Chondrocyte (in vitro differentiated cells): ENCODE data around the gene ZNF816. TPM values are rescaled to one million over a fixed set of nuclear protein-coding genes. Genes with fewer than 3 reads are reported as not detected.
A peak's percentile ranks its signal among the peaks of the same experiment; 100 is the strongest.

Experiments
- DNase-seq: peaks from one replicate; pipeline ENCODE4 v3.0.0; 2021; ENCODE audit warnings: mixed read lengths, low spot score
- H3K27ac Mint-ChIP-seq: one replicate; pipeline ENCODE4 v1.8.0; 2021; ENCODE audit warnings: mild to moderate bottlenecking, moderate library complexity, mixed read lengths; ENCODE audit not compliant: unreplicated experiment
- H3K27me3 Mint-ChIP-seq: 2 replicates; pipeline ENCODE4 v1.8.0; 2021; ENCODE audit warnings: low read depth, mixed read lengths
- H3K36me3 Mint-ChIP-seq: 2 replicates; pipeline ENCODE4 v1.8.0; 2021; ENCODE audit warnings: low read depth, mixed read lengths
- H3K4me1 Mint-ChIP-seq: 2 replicates; pipeline ENCODE4 v1.8.0; 2021; ENCODE audit warnings: low read depth, mild to moderate bottlenecking, mixed read lengths
- H3K4me3 Mint-ChIP-seq: one replicate; pipeline ENCODE4 v1.8.0; 2021; ENCODE audit warnings: mild to moderate bottlenecking, moderate library complexity, mixed read lengths; ENCODE audit not compliant: unreplicated experiment
- H3K9me3 Mint-ChIP-seq: 2 replicates; pipeline ENCODE4 v1.8.0; 2021; ENCODE audit warnings: low read depth, mixed read lengths
- total RNA-seq: library from RNA; stranded (reverse); gene quantifications from 3 replicates; pipeline ENCODE4 v1.2.1, GENCODE V29; 2021
- TF ChIP-seq, protein P1 (sequence below): fragments of 200-600 bp; sonication (generic); IDR thresholded peaks from 2 replicates; pipeline ENCODE4 v1.5.0; 2021; ENCODE audit warnings: antibody characterized with exemption, mild to moderate bottlenecking, moderate library complexity

Gene ZNF816
- total RNA-seq, 1 donor from 2014 or later, result 8.2 TPM

DNA sequence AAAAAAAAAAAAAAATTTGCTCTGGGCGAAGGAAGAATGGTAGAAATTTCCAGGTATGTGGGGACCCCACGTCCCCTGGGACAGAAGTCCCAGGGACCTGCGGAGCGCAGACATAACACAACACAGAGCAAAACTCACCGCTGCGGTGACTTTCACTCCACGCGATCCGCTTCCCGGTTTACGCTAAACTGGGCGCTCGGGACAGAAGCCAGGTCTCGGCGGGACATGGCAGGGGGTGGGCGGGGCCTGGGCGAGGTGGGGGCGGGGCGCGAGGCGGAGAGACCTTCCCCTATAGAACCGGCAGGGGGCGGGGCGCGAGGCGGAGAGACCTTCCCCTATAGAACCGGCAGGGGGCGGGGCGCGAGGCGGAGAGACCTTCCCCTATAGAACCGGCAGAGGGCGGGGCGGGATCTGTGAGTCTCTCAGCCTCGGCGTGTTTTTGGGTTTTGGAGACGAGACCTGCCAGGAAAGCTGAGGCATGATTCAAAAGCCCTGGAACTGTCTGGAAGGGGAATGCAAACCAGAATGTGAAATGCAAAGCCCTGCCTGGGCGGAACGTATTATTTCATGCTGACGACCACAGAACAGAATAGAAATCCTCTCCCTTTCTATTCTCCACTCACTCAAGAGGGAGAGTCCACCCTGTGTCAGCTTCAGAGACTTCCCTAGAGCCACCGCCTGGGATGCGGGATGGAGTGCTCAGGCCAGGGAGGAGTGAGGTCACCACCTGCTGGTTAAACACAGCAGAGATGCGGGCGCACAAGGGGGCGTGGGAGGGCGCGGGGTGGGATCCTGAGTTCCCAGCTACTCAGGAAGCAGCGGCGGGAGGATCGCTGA is 30.9 kb upstream of the ZNF816 start:
- peaks cover 1% of the 10 kb centered on the region for H3K36me3 Mint-ChIP-seq

DNA sequence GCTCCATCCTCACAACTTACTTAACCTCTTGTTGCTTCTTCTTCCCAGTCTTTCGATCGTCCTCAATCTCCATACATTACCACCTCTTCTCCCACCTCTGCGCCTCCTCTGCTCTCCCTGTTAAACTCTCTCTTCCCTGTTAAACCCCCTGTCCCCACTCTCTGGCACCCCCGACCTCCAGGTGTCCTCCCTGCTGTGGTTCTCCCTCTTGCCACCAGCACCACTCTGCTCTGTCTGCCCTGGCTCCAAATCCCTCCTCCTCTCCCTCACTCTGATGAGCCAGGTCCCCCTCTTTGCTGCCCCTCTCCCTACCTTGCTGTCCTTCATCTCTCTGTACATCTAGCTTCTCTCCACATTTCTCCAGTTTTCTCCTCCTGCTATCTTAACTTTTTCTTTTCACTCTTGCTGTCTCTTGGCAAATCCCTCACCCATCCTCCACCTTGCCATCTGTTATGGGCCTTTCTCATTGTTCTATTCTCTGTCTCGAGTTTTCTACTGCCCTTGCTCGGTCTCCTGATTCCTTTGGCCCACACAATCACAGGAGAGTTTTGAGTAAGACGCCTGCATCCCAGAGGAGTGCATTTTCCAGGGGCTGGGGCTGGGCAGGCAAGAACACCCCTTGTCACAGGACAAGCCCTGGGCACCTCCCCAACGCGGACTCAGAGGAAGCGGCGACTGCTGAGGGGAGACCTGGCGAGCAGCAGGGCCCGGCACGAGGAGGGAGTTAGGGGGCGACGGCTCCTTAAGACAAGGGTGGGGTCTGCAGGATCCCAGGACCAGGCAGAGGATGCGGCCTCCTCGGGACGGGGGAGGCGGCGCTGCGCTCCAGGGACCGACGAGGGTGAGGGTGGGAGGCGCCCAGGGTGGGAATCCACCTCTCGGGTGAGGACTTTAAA is 29.7 kb upstream of the ZNF816 start:
- H3K27ac Mint-ChIP-seq, result peak overlapping the region; percentile 87
- H3K4me3 Mint-ChIP-seq, result peak overlapping the region; percentile 82
- H3K27me3 Mint-ChIP-seq, result no peaks in the 10 kb centered on the region
- peaks cover 6% of the 10 kb centered on the region for H3K36me3 Mint-ChIP-seq
- peaks cover 25% of the 10 kb centered on the region for H3K4me1 Mint-ChIP-seq
- TF ChIP-seq, protein P1, sequence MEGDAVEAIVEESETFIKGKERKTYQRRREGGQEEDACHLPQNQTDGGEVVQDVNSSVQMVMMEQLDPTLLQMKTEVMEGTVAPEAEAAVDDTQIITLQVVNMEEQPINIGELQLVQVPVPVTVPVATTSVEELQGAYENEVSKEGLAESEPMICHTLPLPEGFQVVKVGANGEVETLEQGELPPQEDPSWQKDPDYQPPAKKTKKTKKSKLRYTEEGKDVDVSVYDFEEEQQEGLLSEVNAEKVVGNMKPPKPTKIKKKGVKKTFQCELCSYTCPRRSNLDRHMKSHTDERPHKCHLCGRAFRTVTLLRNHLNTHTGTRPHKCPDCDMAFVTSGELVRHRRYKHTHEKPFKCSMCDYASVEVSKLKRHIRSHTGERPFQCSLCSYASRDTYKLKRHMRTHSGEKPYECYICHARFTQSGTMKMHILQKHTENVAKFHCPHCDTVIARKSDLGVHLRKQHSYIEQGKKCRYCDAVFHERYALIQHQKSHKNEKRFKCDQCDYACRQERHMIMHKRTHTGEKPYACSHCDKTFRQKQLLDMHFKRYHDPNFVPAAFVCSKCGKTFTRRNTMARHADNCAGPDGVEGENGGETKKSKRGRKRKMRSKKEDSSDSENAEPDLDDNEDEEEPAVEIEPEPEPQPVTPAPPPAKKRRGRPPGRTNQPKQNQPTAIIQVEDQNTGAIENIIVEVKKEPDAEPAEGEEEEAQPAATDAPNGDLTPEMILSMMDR, result no peak
- H3K9me3 Mint-ChIP-seq, result peaks cover 3% of the 10 kb centered on the region
- DNase-seq, result no peak

More for the DNA sequence above, 30.9 kb upstream of the ZNF816 start:
- Mint-ChIP-seq H3K4me3 (peak overlapping the region; percentile 82), H3K4me1 (peaks cover 25% of the 10 kb centered on the region), H3K27me3 (no peaks in the 10 kb centered on the region), H3K9me3 (no peaks in the 10 kb centered on the region), H3K27ac (peak overlapping the region; percentile 87)
- TF ChIP-seq, protein P1, result peak; percentile 98
- no peak for DNase-seq

DNA sequence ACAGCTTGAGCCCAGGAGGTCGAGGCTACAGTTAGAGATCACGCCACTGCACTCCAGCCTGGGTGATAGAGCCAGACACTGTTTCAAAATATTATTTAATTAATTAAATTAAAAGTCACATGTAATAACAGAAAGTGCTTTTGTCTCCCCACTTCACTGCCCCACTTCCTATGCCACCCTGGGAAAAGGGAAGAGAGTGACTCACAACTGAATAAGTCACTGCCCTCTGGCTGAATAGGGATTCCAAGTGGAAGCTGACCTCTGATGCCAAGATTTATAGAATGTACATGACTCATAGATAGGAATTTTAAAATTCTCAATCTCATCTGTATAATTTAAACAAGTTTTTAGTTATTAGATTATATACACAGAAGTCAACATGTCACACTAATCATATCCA is 28.8 kb upstream of the ZNF816 start:
- no peak for DNase-seq
- H3K27me3 Mint-ChIP-seq, result no peaks in the 10 kb centered on the region
- H3K4me1 Mint-ChIP-seq, result peaks cover 25% of the 10 kb centered on the region
- TF ChIP-seq, protein P1, result no peak
- H3K9me3 Mint-ChIP-seq, result peaks cover 9% of the 10 kb centered on the region
- peaks cover 13% of the 10 kb centered on the region for H3K36me3 Mint-ChIP-seq
- peak overlapping the region; percentile 87 for H3K27ac Mint-ChIP-seq
- H3K4me3 Mint-ChIP-seq, result peak overlapping the region; percentile 82

DNA sequence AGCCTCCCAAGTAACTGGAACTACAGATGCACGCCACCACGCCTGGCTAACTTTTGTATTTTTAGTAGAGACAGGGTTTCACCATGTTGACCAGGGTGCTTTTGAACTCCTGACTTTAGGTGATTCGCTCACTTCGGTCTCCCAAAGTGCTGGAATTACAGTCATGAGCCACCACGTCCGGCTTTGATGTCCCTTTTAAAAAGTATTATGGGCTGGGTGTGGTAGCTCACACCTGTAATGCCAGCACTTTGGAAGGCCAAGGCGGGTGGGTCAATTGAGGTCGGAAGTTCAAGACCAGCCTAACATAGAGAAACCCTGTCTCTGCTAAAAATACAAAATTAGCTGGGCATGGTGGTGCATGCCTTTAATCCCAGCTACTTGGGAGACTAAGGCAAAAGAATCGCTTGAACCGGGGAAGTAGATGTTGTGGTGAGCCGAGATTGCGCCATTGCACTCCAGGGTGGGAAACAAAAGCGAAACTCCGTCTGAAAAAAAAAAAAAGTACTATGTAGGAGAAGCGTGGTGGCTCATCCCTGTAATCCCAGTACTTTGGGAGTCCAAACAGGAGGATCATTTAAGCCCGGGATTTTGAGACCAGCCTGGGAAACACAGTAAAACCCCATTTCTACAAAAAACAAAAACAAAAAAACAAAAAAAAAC is 28.2 kb upstream of the ZNF816 start:
- H3K36me3 Mint-ChIP-seq, result peaks cover 19% of the 10 kb centered on the region
- peaks cover 10% of the 10 kb centered on the region for H3K9me3 Mint-ChIP-seq
- no peak overlapping the region for H3K4me3 Mint-ChIP-seq
- H3K27ac Mint-ChIP-seq, result peak overlapping the region; percentile 57
- H3K27me3 Mint-ChIP-seq, result no peaks in the 10 kb centered on the region
- no peak for DNase-seq
- H3K4me1 Mint-ChIP-seq, result peaks cover 25% of the 10 kb centered on the region
- TF ChIP-seq, protein P1, result no peak

DNA sequence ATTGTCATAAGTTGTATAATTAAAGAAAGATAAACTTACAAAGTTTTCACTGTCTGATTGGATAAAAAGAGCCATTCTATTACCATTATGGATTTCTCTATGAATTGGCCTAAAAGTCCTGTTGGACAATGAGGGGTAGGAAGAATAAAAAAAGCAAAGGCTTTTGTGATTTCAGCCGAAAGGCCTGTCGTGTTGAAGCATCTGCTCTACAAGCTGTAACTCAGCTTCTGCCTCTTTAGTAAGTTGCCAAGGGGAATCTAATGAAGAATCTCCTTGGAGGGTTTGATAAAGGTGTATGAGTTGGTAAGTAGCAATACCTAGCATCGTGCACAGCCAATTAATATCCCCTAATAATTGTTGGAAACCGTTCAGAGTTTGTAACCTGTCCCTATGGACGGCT is 25.8 kb upstream of the ZNF816 start:
- DNase-seq, result no peak
- no peak overlapping the region for H3K27ac Mint-ChIP-seq
- peaks cover 31% of the 10 kb centered on the region for H3K36me3 Mint-ChIP-seq
- H3K4me3 Mint-ChIP-seq, result no peak overlapping the region
- H3K27me3 Mint-ChIP-seq, result no peaks in the 10 kb centered on the region
- TF ChIP-seq, protein P1, result no peak
- H3K4me1 Mint-ChIP-seq, result peaks cover 18% of the 10 kb centered on the region
- H3K9me3 Mint-ChIP-seq, result peaks cover 21% of the 10 kb centered on the region
